GM12874 (cell line): Measurements from ENCODE around the gene TRAF2.

Experiments used
- CTCF ChIP-seq: IDR thresholded peaks from 2 replicates; pipeline ENCODE4 v1.5.1; 2011; ENCODE audit warnings: low read depth, mild to moderate bottlenecking, control low read depth, low read length, moderate library complexity; ENCODE audit not compliant: insufficient read depth

The TRAF2 gene

GRCh38 chr9:136867480-136867879, 18.8 kb upstream of the TRAF2 start:
- no peak for TF ChIP-seq CTCF

- no peak for TF ChIP-seq CTCF
Observed at GRCh38 chr9:136867917-136868316, 18.4 kb upstream of the TRAF2 start.

GRCh38 chr9:136868644-136869043, 17.7 kb upstream of the TRAF2 start:
- TF ChIP-seq CTCF, result no peak

GRCh38 chr9:136875155-136875554, 11.2 kb upstream of the TRAF2 start:
- TF ChIP-seq CTCF, result no peak

GRCh38 chr9:136876476-136876875, 9.8 kb upstream of the TRAF2 start:
- TF ChIP-seq CTCF, result no peak

- TF ChIP-seq CTCF, result no peak
Observed at GRCh38 chr9:136880651-136881050, 5.7 kb upstream of the TRAF2 start.

GRCh38 chr9:136881691-136882108, 4.6 kb upstream of the TRAF2 start:
- TF ChIP-seq CTCF, result no peak

GRCh38 chr9:136882109-136882946, 4.0 kb upstream of the TRAF2 start:
- no peak for TF ChIP-seq CTCF
